NT2/D1 (cell line): ENCODE measurements around the gene DPP9.

ENCODE experiments used
- DNase-seq: peaks from one replicate; pipeline ENCODE4 v3.0.0-alpha.2; 2011; ENCODE audit warnings: low read depth, low spot score
- H3K27me3 ChIP-seq: 2 replicates; pipeline ENCODE4 v1.6.0; 2011; ENCODE audit warnings: mild to moderate bottlenecking; ENCODE audit not compliant: insufficient read length, insufficient read depth
- H3K36me3 ChIP-seq: 2 replicates; pipeline ENCODE4 v1.6.1; 2011; ENCODE audit warnings: mild to moderate bottlenecking, low read length, mixed read lengths; ENCODE audit not compliant: insufficient read depth, insufficient read length
- H3K4me1 ChIP-seq: 2 replicates; pipeline ENCODE4 v1.5.1; 2011; ENCODE audit not compliant: insufficient read depth, insufficient read length
- H3K4me3 ChIP-seq: 2 replicates; pipeline ENCODE4 v1.5.1; 2011; ENCODE audit warnings: low read depth; ENCODE audit not compliant: insufficient read length
- H3K9ac ChIP-seq: 2 replicates; pipeline ENCODE4 v1.6.0; 2011; ENCODE audit warnings: low read depth; ENCODE audit not compliant: insufficient read length
- H3K9me3 ChIP-seq: 2 replicates; pipeline ENCODE4 v1.5.1; 2011; ENCODE audit warnings: mild to moderate bottlenecking, low read length; ENCODE audit not compliant: insufficient read depth
- SUZ12 ChIP-seq: IDR thresholded peaks from 2 replicates; pipeline ENCODE4 v1.6.1; 2011; ENCODE audit not compliant: insufficient read length, insufficient read depth; ENCODE audit errors: extremely low read depth
- YY1 ChIP-seq: IDR thresholded peaks from 2 replicates; pipeline ENCODE4 v1.6.1; 2011; ENCODE audit not compliant: insufficient read length, insufficient read depth
- ZNF274 ChIP-seq: IDR thresholded peaks from 2 replicates; pipeline ENCODE4 v1.6.1; 2011; ENCODE audit warnings: mild to moderate bottlenecking, low read depth, low read length

DPP9 gene

GRCh38 chr19:4664642-4665041, 59.0 kb downstream of the DPP9 start:
- H3K27me3 ChIP-seq, result no peaks in the 10 kb centered on the region
- peaks cover 76% of the 10 kb centered on the region for H3K36me3 ChIP-seq
- H3K4me3 ChIP-seq, result no peak overlapping the region
- H3K4me1 ChIP-seq, result peaks cover 10% of the 10 kb centered on the region
- TF ChIP-seq ZNF274, result no peak
- TF ChIP-seq SUZ12, result no peak
- TF ChIP-seq YY1, result no peak
- no peak overlapping the region for H3K9ac ChIP-seq
- no peaks in the 10 kb centered on the region for H3K9me3 ChIP-seq
- DNase-seq, result no peak

GRCh38 chr19:4662812-4663211, 60.8 kb downstream of the DPP9 start:
- H3K9me3 ChIP-seq, result peaks cover 8% of the 10 kb centered on the region; the same call in 1 of the 2 replicates
- DNase-seq, result no peak
- no peak overlapping the region for H3K4me3 ChIP-seq
- peaks cover 81% of the 10 kb centered on the region for H3K36me3 ChIP-seq
- no peak for TF ChIP-seq ZNF274
- no peak for TF ChIP-seq YY1
- no peak for TF ChIP-seq SUZ12
- H3K27me3 ChIP-seq, result no peaks in the 10 kb centered on the region
- H3K4me1 ChIP-seq, result peaks cover 6% of the 10 kb centered on the region
- no peak overlapping the region for H3K9ac ChIP-seq

- Histone ChIP-seq H3K4me1 (peaks cover 6% of the 10 kb centered on the region), H3K36me3 (peaks cover 81% of the 10 kb centered on the region), H3K9ac (no peak overlapping the region), H3K9me3 (peaks cover 8% of the 10 kb centered on the region; the same call in 1 of the 2 replicates), H3K4me3 (no peak overlapping the region), H3K27me3 (no peaks in the 10 kb centered on the region)
- TF ChIP-seq SUZ12, result no peak
- no peak for TF ChIP-seq YY1
- no peak for TF ChIP-seq ZNF274
- no peak for DNase-seq
Measured at GRCh38 chr19:4662020-4662695, 61.5 kb downstream of the DPP9 start.

- H3K9ac ChIP-seq, result no peak overlapping the region
- H3K36me3 ChIP-seq, result peaks cover 85% of the 10 kb centered on the region
- TF ChIP-seq SUZ12, result no peak
- TF ChIP-seq YY1, result no peak
- TF ChIP-seq ZNF274, result no peak
- no peaks in the 10 kb centered on the region for H3K27me3 ChIP-seq
- H3K9me3 ChIP-seq, result peaks cover 8% of the 10 kb centered on the region; the same call in 1 of the 2 replicates
- H3K4me3 ChIP-seq, result no peak overlapping the region
- DNase-seq, result no peak
- H3K4me1 ChIP-seq, result peaks cover 6% of the 10 kb centered on the region
Measured at GRCh38 chr19:4660993-4661392, 62.6 kb downstream of the DPP9 start.

- Histone ChIP-seq H3K36me3 (peaks cover 86% of the 10 kb centered on the region), H3K4me3 (no peak overlapping the region), H3K27me3 (no peaks in the 10 kb centered on the region), H3K9me3 (peaks cover 8% of the 10 kb centered on the region; the same call in 1 of the 2 replicates), H3K4me1 (peaks cover 6% of the 10 kb centered on the region), H3K9ac (peak overlapping the region; percentile 21)
- TF ChIP-seq ZNF274 (no peak), SUZ12 (no peak), YY1 (no peak)
- no peak for DNase-seq
Measured at GRCh38 chr19:4660181-4660791, 63.4 kb downstream of the DPP9 start.

GRCh38 chr19:4657835-4658234, 65.8 kb downstream of the DPP9 start:
- no peak for DNase-seq
- peaks cover 8% of the 10 kb centered on the region; the same call in 1 of the 2 replicates for H3K9me3 ChIP-seq
- H3K36me3 ChIP-seq, result peaks cover 86% of the 10 kb centered on the region
- H3K4me1 ChIP-seq, result peaks cover 3% of the 10 kb centered on the region
- no peaks in the 10 kb centered on the region for H3K27me3 ChIP-seq
- H3K4me3 ChIP-seq, result no peak overlapping the region
- H3K9ac ChIP-seq, result no peak overlapping the region
- TF ChIP-seq SUZ12 (no peak), YY1 (no peak), ZNF274 (no peak)

GRCh38 chr19:4657262-4657661, 66.4 kb downstream of the DPP9 start:
- Histone ChIP-seq H3K27me3 (no peaks in the 10 kb centered on the region), H3K36me3 (peaks cover 86% of the 10 kb centered on the region), H3K9me3 (peaks cover 8% of the 10 kb centered on the region; the same call in 1 of the 2 replicates), H3K9ac (no peak overlapping the region), H3K4me3 (no peak overlapping the region), H3K4me1 (no peaks in the 10 kb centered on the region)
- DNase-seq, result no peak
- no peak for TF ChIP-seq YY1
- no peak for TF ChIP-seq ZNF274
- no peak for TF ChIP-seq SUZ12
